Colonic mucosa (tissue), 4 donors: Measurements from ENCODE around the gene SLC35B1. TPM values are rescaled to one million over a fixed set of nuclear protein-coding genes. Genes with fewer than 3 reads are reported as not detected.

Experiments
- DNase-seq: peaks from one replicate; pipeline ENCODE4 v3.0.0-alpha.2; 2020
- H3K27ac ChIP-seq: fragments of 200-600 bp; one replicate; pipeline ENCODE4 v1.8.0; 2021
- H3K27me3 ChIP-seq: fragments of 200-600 bp; one replicate; pipeline ENCODE4 v1.8.0; 2021
- H3K36me3 ChIP-seq: fragments of 200-600 bp; one replicate; pipeline ENCODE4 v1.8.0; 2021
- H3K4me1 ChIP-seq: fragments of 200-600 bp; one replicate; pipeline ENCODE4 v1.8.0; 2021; ENCODE audit warnings: mild to moderate bottlenecking
- H3K4me3 ChIP-seq: fragments of 200-600 bp; one replicate; pipeline ENCODE4 v1.8.0; 2021
- H3K9ac ChIP-seq, 2 donors: one replicate each; pipeline ENCODE4 v1.7.0; 2013; ENCODE audit warnings: control low read depth in 2 of 2, low read depth in 2 of 2, low read length in 2 of 2
- H3K9me3 ChIP-seq: fragments of 200-600 bp; one replicate; pipeline ENCODE4 v1.8.0; 2021
- CTCF ChIP-seq: fragments of 200-600 bp; IDR thresholded peaks from one replicate; pipeline ENCODE4 v1.8.0; 2022; ENCODE audit warnings: antibody characterized with exemption, mild to moderate bottlenecking
- intact Hi-C: fragments of 100-400 bp; cut with DNase I; formaldehyde crosslinking; loops from one replicate; pipeline ENCODE4 v1.14.1; 2022
- total RNA-seq, 2 donors: library from RNA; stranded (reverse); fragmentation: NEBNext Ultra II Directional in 1 of 2; extraction: Animal tissue kit (Norgen Biotek cat#: 25700) in 1 of 2; gene quantifications; one replicate each; pipeline ENCODE4 v1.2.1, GENCODE V29; 2021
- donor health status: healthy.
- donor health status: DM: no; HTN: no; CAD: no.
- donor health status: DM: no; HTN: no; CAD: no.

The SLC35B1 gene
- total RNA-seq, 2 donors from 2014 or later, result 43.0 to 73.5 TPM

- no peak for TF ChIP-seq CTCF
- DNase-seq, result no peak
- no peak overlapping the region for H3K27ac ChIP-seq
- H3K9ac ChIP-seq, result no peak overlapping the region
- H3K9me3 ChIP-seq, result no peaks in the 10 kb centered on the region
- no peaks in the 10 kb centered on the region for H3K4me1 ChIP-seq
- intact Hi-C loops, result no loop called here
- no peak overlapping the region for H3K4me3 ChIP-seq
- H3K27me3 ChIP-seq, result no peaks in the 10 kb centered on the region
- peaks cover 8% of the 10 kb centered on the region for H3K36me3 ChIP-seq
Measured at GRCh38 chr17:49700960-49701359, 6.8 kb downstream of the SLC35B1 start.

- intact Hi-C loops, result loop anchor here (10.0 kb wide), 1 partner anchor 155 kb away; no protein-coding TSS in a partner anchor
- no peak overlapping the region for H3K9ac ChIP-seq
Measured at GRCh38 chr17:49699966-49700575, 7.7 kb downstream of the SLC35B1 start.

GRCh38 chr17:49698005-49698404, 9.8 kb downstream of the SLC35B1 start:
- intact Hi-C loops, result loop anchor here (10.0 kb wide), 1 partner anchor 157 kb away; no protein-coding TSS in a partner anchor
- Histone ChIP-seq H3K4me1 (peaks cover 4% of the 10 kb centered on the region), H3K27ac (no peak overlapping the region), H3K36me3 (peaks cover 4% of the 10 kb centered on the region), H3K9me3 (no peaks in the 10 kb centered on the region), H3K4me3 (no peak overlapping the region), H3K9ac (no peak overlapping the region), H3K27me3 (no peaks in the 10 kb centered on the region)
- no peak for DNase-seq
- no peak for TF ChIP-seq CTCF

More at GRCh38 chr17:49699966-49700575, 7.7 kb downstream of the SLC35B1 start:
- H3K4me3 ChIP-seq, result no peak overlapping the region
- peaks cover 8% of the 10 kb centered on the region for H3K36me3 ChIP-seq
- H3K27ac ChIP-seq, result no peak overlapping the region
- no peaks in the 10 kb centered on the region for H3K9me3 ChIP-seq
- peaks cover 2% of the 10 kb centered on the region for H3K4me1 ChIP-seq
- TF ChIP-seq CTCF, result no peak
- DNase-seq, result no peak
- H3K27me3 ChIP-seq, result no peaks in the 10 kb centered on the region

GRCh38 chr17:49696233-49696761, 11.5 kb downstream of the SLC35B1 start:
- DNase-seq, result no peak

GRCh38 chr17:49695698-49696232, 12.0 kb downstream of the SLC35B1 start:
- intact Hi-C loops, result loop anchor here (1.0 to 10.0 kb wide), 2 partner anchors 127 to 159 kb away; no protein-coding TSS in a partner anchor
- Histone ChIP-seq H3K27me3 (no peaks in the 10 kb centered on the region), H3K4me1 (peaks cover 4% of the 10 kb centered on the region), H3K9ac (no peak overlapping the region), H3K27ac (no peak overlapping the region), H3K9me3 (no peaks in the 10 kb centered on the region), H3K4me3 (no peak overlapping the region), H3K36me3 (no peaks in the 10 kb centered on the region)
- DNase-seq, result no peak
- no peak for TF ChIP-seq CTCF

More at GRCh38 chr17:49696233-49696761, 11.5 kb downstream of the SLC35B1 start:
- no peaks in the 10 kb centered on the region for H3K27me3 ChIP-seq
- peaks cover 4% of the 10 kb centered on the region for H3K36me3 ChIP-seq
- intact Hi-C loops, result loop anchor here (10.0 kb wide), 1 partner anchor 159 kb away; no protein-coding TSS in a partner anchor
- peaks cover 4% of the 10 kb centered on the region for H3K4me1 ChIP-seq
- H3K4me3 ChIP-seq, result no peak overlapping the region
- H3K27ac ChIP-seq, result no peak overlapping the region
- TF ChIP-seq CTCF, result no peak
- no peaks in the 10 kb centered on the region for H3K9me3 ChIP-seq
- no peak overlapping the region for H3K9ac ChIP-seq
